Measurements from ENCODE around the gene TTC22. TPM values are rescaled to one million over a fixed set of nuclear protein-coding genes. Genes with fewer than 3 reads are reported as not detected.

Gene TTC22
- total and polyA plus RNA-seq, 3 experiments from 2014 or later = 2.8 to 5.6 (median 2.9) TPM

- ChIA-PET POLR2A (no interaction called here), CTCF (no interaction called here)
- Mint-ChIP-seq H3K9me3 (no peaks in the 10 kb centered on the region), H3K27me3 (no peaks in the 10 kb centered on the region), H3K27ac (no peak overlapping the region), H3K36me3 (peaks cover 0 to 38% (median 11%) of the 10 kb centered on the region in 3 donors), H3K4me3 (no peak overlapping the region), H3K4me1 (no peaks in the 10 kb centered on the region)
- DNase-seq = no peak
- no peak overlapping the region for H3K27ac ChIP-seq (ENCODE audit: low read depth, low read length)
- no peak overlapping the region for H3K4me3 ChIP-seq (ENCODE audit: low read length)
- H3K27me3 ChIP-seq (ENCODE audit: insufficient read depth, low read length, poor library complexity, severe bottlenecking) = no peaks in the 10 kb centered on the region
- no peaks in the 10 kb centered on the region for H3K4me1 ChIP-seq (ENCODE audit: insufficient read depth, low read length)
- H3K9me3 ChIP-seq (ENCODE audit: low read length) = no peaks in the 10 kb centered on the region
- peaks cover 22% of the 10 kb centered on the region for H3K36me3 ChIP-seq (ENCODE audit: insufficient read depth, low read length)
Observed at GRCh38 chr1:54745274-54745673, 55.8 kb downstream of the TTC22 start.

- H3K27ac ChIP-seq (ENCODE audit: low read depth, low read length) = no peak overlapping the region
- no peaks in the 10 kb centered on the region for H3K27me3 Mint-ChIP-seq
- no peak for DNase-seq
- POLR2A ChIA-PET = no interaction called here
- no peak overlapping the region for H3K4me3 Mint-ChIP-seq
- H3K9me3 ChIP-seq (ENCODE audit: low read length) = no peaks in the 10 kb centered on the region
- H3K4me1 ChIP-seq (ENCODE audit: insufficient read depth, low read length) = no peaks in the 10 kb centered on the region
- H3K36me3 ChIP-seq (ENCODE audit: insufficient read depth, low read length) = peaks cover 25% of the 10 kb centered on the region
- H3K9me3 Mint-ChIP-seq = no peaks in the 10 kb centered on the region
- H3K27me3 ChIP-seq (ENCODE audit: insufficient read depth, low read length, poor library complexity, severe bottlenecking) = no peaks in the 10 kb centered on the region
- H3K4me3 ChIP-seq (ENCODE audit: low read length) = no peak overlapping the region
- no peak overlapping the region for H3K27ac Mint-ChIP-seq
- CTCF ChIA-PET = no interaction called here
- peaks cover 0 to 44% (median 11%) of the 10 kb centered on the region in 3 donors for H3K36me3 Mint-ChIP-seq
- no peaks in the 10 kb centered on the region for H3K4me1 Mint-ChIP-seq
Observed at GRCh38 chr1:54744696-54745095, 56.4 kb downstream of the TTC22 start.

GRCh38 chr1:54743416-54744226 lies 57.5 kb downstream of the TTC22 start:
- DNase-seq = no peak
- ChIA-PET POLR2A (no interaction called here), CTCF (no interaction called here)
- no peak overlapping the region for H3K27ac ChIP-seq (ENCODE audit: low read depth, low read length)
- Mint-ChIP-seq H3K9me3 (no peaks in the 10 kb centered on the region), H3K27me3 (no peaks in the 10 kb centered on the region), H3K4me3 (no peak overlapping the region), H3K27ac (peak overlapping the region in 1 of 8 donors; percentile 35), H3K4me1 (no peaks in the 10 kb centered on the region), H3K36me3 (peaks cover 0 to 54% (median 11%) of the 10 kb centered on the region in 3 donors)
- no peaks in the 10 kb centered on the region for H3K4me1 ChIP-seq (ENCODE audit: insufficient read depth, low read length)
- no peaks in the 10 kb centered on the region for H3K9me3 ChIP-seq (ENCODE audit: low read length)
- H3K4me3 ChIP-seq (ENCODE audit: low read length) = no peak overlapping the region
- no peaks in the 10 kb centered on the region for H3K27me3 ChIP-seq (ENCODE audit: insufficient read depth, low read length, poor library complexity, severe bottlenecking)
- peaks cover 30% of the 10 kb centered on the region for H3K36me3 ChIP-seq (ENCODE audit: insufficient read depth, low read length)

- Mint-ChIP-seq H3K9me3 (no peaks in the 10 kb centered on the region), H3K36me3 (peaks cover 0 to 66% (median 14%) of the 10 kb centered on the region in 3 donors), H3K4me1 (no peaks in the 10 kb centered on the region), H3K27ac (no peak overlapping the region), H3K27me3 (no peaks in the 10 kb centered on the region), H3K4me3 (no peak overlapping the region)
- no peaks in the 10 kb centered on the region for H3K27me3 ChIP-seq (ENCODE audit: insufficient read depth, low read length, poor library complexity, severe bottlenecking)
- no peaks in the 10 kb centered on the region for H3K4me1 ChIP-seq (ENCODE audit: insufficient read depth, low read length)
- DNase-seq = no peak
- H3K4me3 ChIP-seq (ENCODE audit: low read length) = no peak overlapping the region
- H3K27ac ChIP-seq (ENCODE audit: low read depth, low read length) = no peak overlapping the region
- ChIA-PET POLR2A (no interaction called here), CTCF (no interaction called here)
- H3K36me3 ChIP-seq (ENCODE audit: insufficient read depth, low read length) = peaks cover 30% of the 10 kb centered on the region
- H3K9me3 ChIP-seq (ENCODE audit: low read length) = no peaks in the 10 kb centered on the region
Observed at GRCh38 chr1:54742282-54742681, 58.8 kb downstream of the TTC22 start.

- H3K9me3 ChIP-seq (ENCODE audit: low read length) = no peaks in the 10 kb centered on the region
- no peaks in the 10 kb centered on the region for H3K27me3 ChIP-seq (ENCODE audit: insufficient read depth, low read length, poor library complexity, severe bottlenecking)
- no peak for DNase-seq
- no peaks in the 10 kb centered on the region for H3K27me3 Mint-ChIP-seq
- peak overlapping the region in 1 of 8 donors; percentile 5 for H3K27ac Mint-ChIP-seq
- H3K4me1 ChIP-seq (ENCODE audit: insufficient read depth, low read length) = no peaks in the 10 kb centered on the region
- no peaks in the 10 kb centered on the region for H3K4me1 Mint-ChIP-seq
- H3K36me3 ChIP-seq (ENCODE audit: insufficient read depth, low read length) = peaks cover 37% of the 10 kb centered on the region
- ChIA-PET POLR2A (no interaction called here), CTCF (no interaction called here)
- peaks cover 0 to 74% (median 21%) of the 10 kb centered on the region in 3 donors for H3K36me3 Mint-ChIP-seq
- no peaks in the 10 kb centered on the region for H3K9me3 Mint-ChIP-seq
- H3K27ac ChIP-seq (ENCODE audit: low read depth, low read length) = no peak overlapping the region
- H3K4me3 ChIP-seq (ENCODE audit: low read length) = no peak overlapping the region
- no peak overlapping the region for H3K4me3 Mint-ChIP-seq
Observed at GRCh38 chr1:54741531-54741930, 59.6 kb downstream of the TTC22 start.

- CTCF ChIA-PET = no interaction called here
- H3K27ac Mint-ChIP-seq = peak overlapping the region in 1 of 8 donors; percentile 68
Observed at GRCh38 chr1:54738244-54738643, 62.9 kb downstream of the TTC22 start.

GRCh38 chr1:54736685-54737084 lies 64.4 kb downstream of the TTC22 start:
- Mint-ChIP-seq H3K36me3 (peaks cover 11 to 78% (median 21%) of the 10 kb centered on the region in 3 donors), H3K9me3 (no peaks in the 10 kb centered on the region), H3K4me3 (peak overlapping the region in 1 of 7 donors; percentile 11), H3K27ac (peak overlapping the region in 3 of 8 donors; percentile 17 to 87 (median 31)), H3K27me3 (no peaks in the 10 kb centered on the region), H3K4me1 (peaks cover 0 to 3% (median 0%) of the 10 kb centered on the region in 3 donors)
- H3K4me1 ChIP-seq (ENCODE audit: insufficient read depth, low read length) = no peaks in the 10 kb centered on the region
- no peaks in the 10 kb centered on the region for H3K9me3 ChIP-seq (ENCODE audit: low read length)
- no peak overlapping the region for H3K27ac ChIP-seq (ENCODE audit: low read depth, low read length)
- ChIA-PET POLR2A (no interaction called here), CTCF (no interaction called here)
- no peak for DNase-seq
- H3K4me3 ChIP-seq (ENCODE audit: low read length) = no peak overlapping the region
- peaks cover 29% of the 10 kb centered on the region for H3K36me3 ChIP-seq (ENCODE audit: insufficient read depth, low read length)
- no peaks in the 10 kb centered on the region for H3K27me3 ChIP-seq (ENCODE audit: insufficient read depth, low read length, poor library complexity, severe bottlenecking)

More at GRCh38 chr1:54738244-54738643, 62.9 kb downstream of the TTC22 start:
- H3K27me3 Mint-ChIP-seq = no peaks in the 10 kb centered on the region
- no peaks in the 10 kb centered on the region for H3K9me3 Mint-ChIP-seq
- peaks cover 11 to 91% (median 26%) of the 10 kb centered on the region in 3 donors for H3K36me3 Mint-ChIP-seq
- Histone ChIP-seq H3K9me3 (ENCODE audit: low read length) (no peaks in the 10 kb centered on the region), H3K27ac (ENCODE audit: low read depth, low read length) (no peak overlapping the region), H3K4me3 (ENCODE audit: low read length) (no peak overlapping the region), H3K27me3 (ENCODE audit: insufficient read depth, low read length, poor library complexity, severe bottlenecking) (no peaks in the 10 kb centered on the region), H3K36me3 (ENCODE audit: insufficient read depth, low read length) (peaks cover 37% of the 10 kb centered on the region), H3K4me1 (ENCODE audit: insufficient read depth, low read length) (no peaks in the 10 kb centered on the region)
- peaks cover 0 to 3% (median 0%) of the 10 kb centered on the region in 3 donors for H3K4me1 Mint-ChIP-seq
- no peak overlapping the region for H3K4me3 Mint-ChIP-seq
- no peak for DNase-seq
- POLR2A ChIA-PET = no interaction called here
